ENCODE data around the gene FNTB. TPM values are rescaled to one million over a fixed set of nuclear protein-coding genes. Genes with fewer than 3 reads are reported as not detected.

Gene FNTB, protein sequence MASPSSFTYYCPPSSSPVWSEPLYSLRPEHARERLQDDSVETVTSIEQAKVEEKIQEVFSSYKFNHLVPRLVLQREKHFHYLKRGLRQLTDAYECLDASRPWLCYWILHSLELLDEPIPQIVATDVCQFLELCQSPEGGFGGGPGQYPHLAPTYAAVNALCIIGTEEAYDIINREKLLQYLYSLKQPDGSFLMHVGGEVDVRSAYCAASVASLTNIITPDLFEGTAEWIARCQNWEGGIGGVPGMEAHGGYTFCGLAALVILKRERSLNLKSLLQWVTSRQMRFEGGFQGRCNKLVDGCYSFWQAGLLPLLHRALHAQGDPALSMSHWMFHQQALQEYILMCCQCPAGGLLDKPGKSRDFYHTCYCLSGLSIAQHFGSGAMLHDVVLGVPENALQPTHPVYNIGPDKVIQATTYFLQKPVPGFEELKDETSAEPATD
- 3.5 TPM for total RNA-seq

DNA sequence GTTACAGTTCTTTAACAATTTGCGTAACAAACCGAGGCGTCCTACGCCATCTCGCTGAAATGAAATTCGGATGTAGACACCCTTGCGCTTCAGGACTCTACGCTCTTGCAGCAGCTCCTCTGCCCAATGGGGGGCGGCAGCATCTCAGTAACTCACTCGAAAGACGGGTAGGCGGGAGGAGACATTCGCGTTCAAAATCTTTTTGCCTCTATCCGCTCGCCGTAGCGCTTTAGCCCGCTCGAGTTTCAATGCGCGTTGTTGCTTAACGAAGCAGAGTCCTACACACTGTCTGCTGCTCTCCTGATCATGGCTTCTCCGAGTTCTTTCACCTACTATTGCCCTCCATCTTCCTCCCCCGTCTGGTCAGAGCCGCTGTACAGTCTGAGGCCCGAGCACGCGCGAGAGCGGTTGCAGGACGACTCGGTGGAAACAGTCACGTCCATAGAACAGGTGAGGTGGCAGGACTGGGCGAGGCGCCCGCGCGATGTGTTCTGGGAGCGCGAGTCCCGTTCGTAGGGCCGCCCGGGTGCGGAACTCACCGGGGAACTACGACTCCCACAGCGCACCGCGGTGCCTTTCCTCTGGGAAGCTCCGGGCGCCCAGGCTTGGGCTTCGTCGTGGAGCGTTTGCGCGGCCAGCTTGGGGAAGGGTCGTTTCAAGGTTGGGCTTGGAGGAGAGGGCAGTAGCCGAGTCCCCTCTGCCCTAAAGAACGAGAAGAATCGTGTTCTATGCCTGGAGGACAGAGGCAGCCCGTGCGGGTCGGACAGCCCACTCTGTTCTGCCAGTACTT lies at the start of gene FNTB:
TSS of gene FNTB (plus strand) at position 248 of the 790 bp plus-strand sequence. CDS start at position 307, 59 bp downstream.
- peak within 1 kb of the TSS; percentile 77 for H3K4me3 ChIP-seq (ENCODE audit: low read length)
- H3K27me3 ChIP-seq (ENCODE audit: insufficient read depth, low read length), result peaks cover 2% of the 10 kb centered on the region
- peaks cover 55% of the 10 kb centered on the region for H3K4me1 ChIP-seq (ENCODE audit: insufficient read depth, low read length)
- no peaks in the 10 kb centered on the region for H3K9me3 ChIP-seq (ENCODE audit: low read depth, low read length)

GRCh38 chr14:64937171-64937820 lies 49.4 kb upstream of the FNTB start:
- no peak overlapping the region for H3K4me3 ChIP-seq (ENCODE audit: low read length)
- no peaks in the 10 kb centered on the region for H3K9me3 ChIP-seq (ENCODE audit: low read depth, low read length)
- no peaks in the 10 kb centered on the region for H3K27me3 ChIP-seq (ENCODE audit: insufficient read depth, low read length)
- H3K4me1 ChIP-seq (ENCODE audit: insufficient read depth, low read length), result no peaks in the 10 kb centered on the region

GRCh38 chr14:64937821-64938193 lies 48.9 kb upstream of the FNTB start:
- H3K27me3 ChIP-seq (ENCODE audit: insufficient read depth, low read length), result no peaks in the 10 kb centered on the region
- no peaks in the 10 kb centered on the region for H3K4me1 ChIP-seq (ENCODE audit: insufficient read depth, low read length)
- no peaks in the 10 kb centered on the region for H3K9me3 ChIP-seq (ENCODE audit: low read depth, low read length)
- H3K4me3 ChIP-seq (ENCODE audit: low read length), result no peak overlapping the region

DNA sequence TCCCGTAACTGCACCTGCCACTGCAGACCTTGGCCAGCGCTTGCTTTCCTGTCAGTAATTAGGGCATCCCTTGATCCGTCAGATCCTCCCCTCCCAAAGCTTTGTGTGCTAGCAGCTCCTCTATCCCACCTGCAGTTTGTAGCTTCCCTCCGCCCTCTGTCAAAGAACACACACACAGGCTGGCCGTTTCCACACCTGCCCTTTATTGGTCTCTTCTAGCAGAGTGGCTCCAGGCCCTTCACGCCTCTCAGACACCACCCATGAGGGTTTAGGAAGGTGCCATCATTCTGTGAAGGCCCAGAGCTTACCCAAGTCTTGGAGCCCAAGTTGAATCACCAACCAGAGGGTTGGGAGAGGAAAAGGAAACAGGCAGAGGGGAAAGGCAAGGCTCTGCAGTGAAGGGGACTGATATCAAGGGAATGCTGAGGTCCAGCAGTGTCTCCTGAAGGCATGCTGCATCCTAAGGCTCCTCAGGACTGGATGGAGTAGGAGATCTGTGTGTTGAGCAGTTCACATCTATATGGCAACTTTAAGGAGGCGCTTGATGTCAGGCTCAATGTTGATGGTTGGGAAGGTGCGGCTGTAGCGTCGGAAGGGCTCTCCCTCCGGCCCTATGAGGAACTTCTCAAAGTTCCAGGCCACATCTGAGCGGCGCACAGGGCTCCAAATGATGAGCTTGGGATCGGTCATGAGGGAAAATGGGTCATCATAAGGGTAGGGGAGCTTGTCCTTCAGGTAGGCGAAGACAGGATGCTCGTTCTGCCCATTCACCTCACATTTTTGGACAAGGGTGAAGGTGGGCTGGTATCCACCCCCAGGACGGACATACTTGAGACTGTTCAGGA lies 47.5 kb upstream of the FNTB start:
- Histone ChIP-seq H3K4me1 (ENCODE audit: insufficient read depth, low read length) (peaks cover 11% of the 10 kb centered on the region), H3K4me3 (ENCODE audit: low read length) (no peak overlapping the region), H3K9me3 (ENCODE audit: low read depth, low read length) (no peaks in the 10 kb centered on the region), H3K27me3 (ENCODE audit: insufficient read depth, low read length) (no peaks in the 10 kb centered on the region)

GRCh38 chr14:64939817-64940190 lies 46.9 kb upstream of the FNTB start:
- H3K4me1 ChIP-seq (ENCODE audit: insufficient read depth, low read length), result peaks cover 15% of the 10 kb centered on the region
- H3K27me3 ChIP-seq (ENCODE audit: insufficient read depth, low read length), result no peaks in the 10 kb centered on the region
- H3K9me3 ChIP-seq (ENCODE audit: low read depth, low read length), result no peaks in the 10 kb centered on the region
- H3K4me3 ChIP-seq (ENCODE audit: low read length), result no peak overlapping the region

GRCh38 chr14:64940336-64940910 lies 46.3 kb upstream of the FNTB start:
- H3K9me3 ChIP-seq (ENCODE audit: low read depth, low read length), result no peaks in the 10 kb centered on the region
- no peaks in the 10 kb centered on the region for H3K27me3 ChIP-seq (ENCODE audit: insufficient read depth, low read length)
- H3K4me1 ChIP-seq (ENCODE audit: insufficient read depth, low read length), result peaks cover 15% of the 10 kb centered on the region
- H3K4me3 ChIP-seq (ENCODE audit: low read length), result no peak overlapping the region

DNA sequence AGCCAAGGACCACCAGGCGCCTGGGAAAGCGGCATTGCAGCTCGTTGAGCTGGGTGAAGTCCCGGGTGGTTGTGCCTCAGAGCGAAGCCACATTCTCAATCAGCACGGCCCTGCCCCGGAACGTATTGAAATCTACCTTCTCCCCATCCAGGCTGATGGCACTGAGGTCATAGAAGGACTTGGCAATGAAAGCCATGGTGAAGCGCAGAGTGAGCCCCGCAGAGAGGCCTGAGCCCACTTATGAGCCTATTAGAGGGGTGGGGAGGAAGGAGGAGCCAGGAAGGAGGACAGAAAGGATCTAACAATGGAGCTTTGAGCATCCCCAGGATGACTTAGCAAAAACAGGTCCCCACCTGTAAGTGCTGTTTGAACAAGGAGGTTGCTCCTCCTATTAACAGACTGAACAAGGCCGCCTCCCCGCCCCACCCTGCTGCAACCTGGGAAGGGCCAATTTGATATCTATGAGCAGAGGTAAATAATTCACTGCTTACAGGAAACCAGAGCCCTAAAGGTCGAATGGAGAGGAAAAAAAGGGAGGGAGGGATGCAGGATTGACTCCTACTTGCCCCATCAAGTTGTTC lies 44.1 kb upstream of the FNTB start, which contains the start of gene GPX2:
TSS of gene GPX2 (minus strand) at position 215 of the 581 bp plus-strand sequence. CDS start at position 196, 19 bp downstream.
- Histone ChIP-seq H3K4me1 (ENCODE audit: insufficient read depth, low read length) (peaks cover 15% of the 10 kb centered on the region), H3K4me3 (ENCODE audit: low read length) (no peak within 1 kb of the TSS), H3K27me3 (ENCODE audit: insufficient read depth, low read length) (no peaks in the 10 kb centered on the region), H3K9me3 (ENCODE audit: low read depth, low read length) (no peaks in the 10 kb centered on the region)

- H3K4me1 ChIP-seq (ENCODE audit: insufficient read depth, low read length), result peaks cover 15% of the 10 kb centered on the region
- no peaks in the 10 kb centered on the region for H3K27me3 ChIP-seq (ENCODE audit: insufficient read depth, low read length)
- H3K9me3 ChIP-seq (ENCODE audit: low read depth, low read length), result no peaks in the 10 kb centered on the region
- no peak overlapping the region for H3K4me3 ChIP-seq (ENCODE audit: low read length)
These were observed 43.1 kb upstream of the FNTB start for GRCh38 chr14:64943556-64943955.

- Histone ChIP-seq H3K9me3 (ENCODE audit: low read depth, low read length) (no peaks in the 10 kb centered on the region), H3K4me1 (ENCODE audit: insufficient read depth, low read length) (peaks cover 15% of the 10 kb centered on the region), H3K4me3 (ENCODE audit: low read length) (no peak overlapping the region), H3K27me3 (ENCODE audit: insufficient read depth, low read length) (no peaks in the 10 kb centered on the region)
These were observed 42.7 kb upstream of the FNTB start for GRCh38 chr14:64944041-64944440.

DNA sequence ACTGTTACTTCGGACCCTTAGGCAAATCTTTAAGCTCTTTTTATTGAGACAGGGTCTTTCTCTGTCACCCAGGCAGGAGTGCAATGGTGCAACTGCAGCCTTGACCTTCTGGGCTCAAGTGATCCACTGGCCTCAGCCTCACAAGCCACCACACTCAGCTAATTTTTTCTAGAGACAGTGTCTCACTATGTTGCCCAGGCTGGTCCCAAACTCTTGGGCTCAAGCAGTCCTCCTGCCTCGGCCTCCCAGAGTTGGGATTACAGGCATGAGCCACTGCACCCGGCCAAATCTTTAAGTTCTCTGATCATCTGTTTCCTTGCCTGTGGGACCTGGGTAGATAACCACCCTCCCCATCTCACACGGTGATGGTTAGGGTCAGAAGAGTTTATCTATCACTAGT lies 41.8 kb upstream of the FNTB start:
- H3K27me3 ChIP-seq (ENCODE audit: insufficient read depth, low read length), result no peaks in the 10 kb centered on the region
- no peaks in the 10 kb centered on the region for H3K9me3 ChIP-seq (ENCODE audit: low read depth, low read length)
- peaks cover 15% of the 10 kb centered on the region for H3K4me1 ChIP-seq (ENCODE audit: insufficient read depth, low read length)
- no peak overlapping the region for H3K4me3 ChIP-seq (ENCODE audit: low read length)

- no peaks in the 10 kb centered on the region for H3K27me3 ChIP-seq (ENCODE audit: insufficient read depth, low read length)
- peaks cover 15% of the 10 kb centered on the region for H3K4me1 ChIP-seq (ENCODE audit: insufficient read depth, low read length)
- no peaks in the 10 kb centered on the region for H3K9me3 ChIP-seq (ENCODE audit: low read depth, low read length)
- H3K4me3 ChIP-seq (ENCODE audit: low read length), result no peak overlapping the region
These were observed 41.1 kb upstream of the FNTB start for GRCh38 chr14:64945431-64946178.

DNA sequence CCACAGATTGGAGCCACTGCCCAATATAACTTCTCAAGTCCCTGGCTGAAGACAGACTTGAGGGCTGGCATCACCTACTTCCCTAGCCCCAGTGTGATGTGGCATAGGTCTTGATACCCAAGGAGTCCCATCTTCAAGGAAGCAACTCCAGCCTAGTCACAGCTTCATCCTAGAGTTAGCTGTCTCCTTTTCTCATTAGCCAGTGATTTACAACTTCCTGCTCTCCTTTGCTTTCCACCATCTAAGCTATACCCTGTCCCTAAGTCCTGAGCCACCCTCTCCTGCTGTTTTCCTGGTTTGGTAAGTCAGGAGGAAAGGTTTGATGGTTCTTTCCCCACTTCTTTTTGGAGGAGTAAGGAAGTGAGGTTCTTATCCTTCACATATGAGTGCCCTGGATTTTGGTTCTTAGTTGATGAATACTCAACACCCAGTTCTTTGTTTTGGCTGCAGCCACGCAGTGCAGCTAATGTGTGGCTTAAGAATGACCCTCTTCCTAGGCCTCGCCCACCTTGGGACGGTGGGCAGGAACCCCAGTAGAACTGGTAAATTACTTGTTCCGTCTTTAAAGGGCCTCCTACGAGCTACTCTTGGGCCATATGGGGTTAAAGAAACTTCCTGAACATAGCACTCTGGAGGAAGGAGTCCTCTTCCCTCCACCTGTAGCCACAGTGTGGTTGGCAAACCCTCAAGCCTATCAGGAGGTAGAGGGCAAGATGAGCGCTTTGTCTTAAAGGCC lies 40.2 kb upstream of the FNTB start:
- H3K27me3 ChIP-seq (ENCODE audit: insufficient read depth, low read length), result no peaks in the 10 kb centered on the region
- no peak overlapping the region for H3K4me3 ChIP-seq (ENCODE audit: low read length)
- no peaks in the 10 kb centered on the region for H3K9me3 ChIP-seq (ENCODE audit: low read depth, low read length)
- peaks cover 15% of the 10 kb centered on the region for H3K4me1 ChIP-seq (ENCODE audit: insufficient read depth, low read length)
